ENCODE measurements around the gene MAD1L1. TPM values are rescaled to one million over a fixed set of nuclear protein-coding genes. Genes with fewer than 3 reads are reported as not detected.

The MAD1L1 gene
- total and polyA plus RNA-seq, 10 donors: 47.3 to 118 (median 68.2) TPM

- Histone ChIP-seq H3K9me3 (no peaks in the 10 kb centered on the region), H3K36me3 (peaks cover 0 to 73% (median 0%) of the 10 kb centered on the region in 6 donors), H3K4me1 (peaks cover 0 to 32% (median 7%) of the 10 kb centered on the region in 6 donors), H3K27me3 (replicated peaks in 1 of 7) (no peaks in the 10 kb centered on the region), H3K27ac (peak overlapping the region in 5 of 8 donors; percentile 48 to 69 (median 62)), H3K4me3 (no peak overlapping the region)
- intact Hi-C loops (cut with DNase I; ENCODE audit: low total_unique reads): no loop called here
- no peak for DNase-seq
- WGBS, 5 donors: 85 to 93% (median 89%) methylated on average over 18 to 39 of the region's 39 CpGs
- TF ChIP-seq POLR2AphosphoS5 (IDR thresholded peaks at IDR 0.05) (peak in 1 of 3 donors; percentile 29), CTCF (IDR thresholded peaks at IDR 0.05 in 8 of 11, conservative IDR thresholded peaks at IDR 0.05 in 3 of 11) (no peak)
Measured at GRCh38 chr7:2172311-2173188, 60.2 kb downstream of the MAD1L1 start.

- intact Hi-C loops (cut with DNase I; ENCODE audit: low total_unique reads): no loop called here
- no peaks in the 10 kb centered on the region for H3K27me3 ChIP-seq (replicated peaks in 1 of 7)
- no peak for DNase-seq
- TF ChIP-seq POLR2A (IDR thresholded peaks at IDR 0.05) (no peak), CTCF (IDR thresholded peaks at IDR 0.05 in 8 of 11, conservative IDR thresholded peaks at IDR 0.05 in 3 of 11) (no peak), POLR2AphosphoS5 (IDR thresholded peaks at IDR 0.05) (no peak)
- peaks cover 0 to 32% (median 7%) of the 10 kb centered on the region in 6 donors for H3K4me1 ChIP-seq
- H3K4me3 ChIP-seq: no peak overlapping the region
- H3K36me3 ChIP-seq: peaks cover 0 to 78% (median 0%) of the 10 kb centered on the region in 6 donors
- WGBS, 5 donors: 94 to 100% (median 96%) methylated on average over 3 to 6 of the region's 6 CpGs
- H3K9me3 ChIP-seq: no peaks in the 10 kb centered on the region
- no peak overlapping the region for H3K27ac ChIP-seq
Measured at GRCh38 chr7:2171855-2172254, 60.9 kb downstream of the MAD1L1 start.

GRCh38 chr7:2170576-2171521, 61.9 kb downstream of the MAD1L1 start:
- Histone ChIP-seq H3K9me3 (no peaks in the 10 kb centered on the region), H3K36me3 (peaks cover 0 to 83% (median 0%) of the 10 kb centered on the region in 6 donors), H3K4me1 (peaks cover 0 to 37% (median 7%) of the 10 kb centered on the region in 6 donors), H3K4me3 (no peak overlapping the region), H3K27me3 (replicated peaks in 1 of 7) (no peaks in the 10 kb centered on the region), H3K27ac (no peak overlapping the region)
- WGBS, 5 donors: 90 to 94% (median 93%) methylated on average over 26 of the region's 26 CpGs
- TF ChIP-seq CTCF (IDR thresholded peaks at IDR 0.05 in 8 of 11, conservative IDR thresholded peaks at IDR 0.05 in 3 of 11) (no peak), POLR2A (IDR thresholded peaks at IDR 0.05) (no peak), POLR2AphosphoS5 (IDR thresholded peaks at IDR 0.05) (no peak)
- no peak for DNase-seq
- intact Hi-C loops (cut with DNase I; ENCODE audit: low total_unique reads): no loop called here
